ENCODE results near the gene SMS.
A peak's percentile ranks its signal among the peaks of the same experiment; 100 is the strongest.

Gene SMS

DNA sequence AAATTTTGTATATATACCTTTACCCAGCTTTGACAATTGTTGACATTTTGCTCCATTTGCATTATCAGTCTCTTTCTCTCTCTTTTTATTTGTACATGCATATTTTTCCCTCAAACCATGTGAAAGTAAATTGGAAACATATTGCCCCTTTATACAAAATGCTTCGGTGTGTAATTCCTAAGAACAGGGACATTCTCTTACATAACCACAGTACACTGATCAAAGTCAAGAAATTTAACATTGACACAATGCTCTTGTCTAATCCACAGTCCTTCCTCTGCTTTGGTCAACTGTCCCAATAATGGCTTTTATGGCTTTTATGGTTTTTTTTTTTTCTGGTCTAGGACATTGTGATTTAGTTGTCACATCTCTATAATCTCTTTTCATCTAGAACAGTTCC, 9.5 kb upstream of the SMS start:
- H3K4me3 ChIP-seq (ENCODE audit: low read depth in 1 of 5, low read length in 5 of 5) = no peak overlapping the region

DNA sequence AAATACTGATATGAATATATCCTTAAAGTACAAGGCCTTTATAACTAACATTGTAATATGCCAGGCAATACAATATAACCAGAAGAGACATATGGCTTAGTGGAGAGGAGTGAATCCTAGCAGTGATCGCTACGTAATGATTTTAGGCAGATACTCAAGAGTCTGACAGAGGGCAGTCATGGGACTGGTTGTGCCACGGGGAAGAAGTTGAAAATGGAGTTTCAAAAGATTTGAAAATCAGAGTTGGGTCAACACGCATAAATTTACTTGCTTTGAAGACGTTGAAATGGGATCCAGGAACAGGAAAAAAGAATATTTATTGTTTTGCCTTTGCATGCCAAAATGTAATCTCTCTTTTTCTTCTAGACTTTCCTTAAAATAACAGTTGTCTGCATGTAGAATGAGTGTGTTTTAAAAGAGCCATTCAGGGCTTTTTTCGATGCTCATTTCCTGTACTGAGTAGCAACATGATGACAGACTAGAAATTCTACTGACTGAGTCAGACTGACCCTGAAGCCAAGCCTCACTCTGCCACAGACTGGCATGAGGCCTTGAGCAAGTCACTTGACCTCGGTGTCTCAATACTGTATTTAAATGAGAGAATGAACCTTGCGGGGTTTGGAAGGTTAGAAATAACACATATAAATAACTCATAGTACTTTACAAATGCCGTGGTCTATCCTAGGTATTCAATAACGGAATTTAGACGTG, 8.1 kb upstream of the SMS start:
- Histone ChIP-seq H3K9me3 (ENCODE audit: control insufficient read depth in 5 of 5, low read length in 5 of 5) (no peaks in the 10 kb centered on the region), H3K9ac (ENCODE audit: low read length in 5 of 5) (no peak overlapping the region), H3K36me3 (ENCODE audit: control insufficient read depth in 5 of 5, insufficient read depth in 5 of 5, low read length in 5 of 5) (no peaks in the 10 kb centered on the region), H3K4me3 (ENCODE audit: low read depth in 1 of 5, low read length in 5 of 5) (no peak overlapping the region), H3K27ac (ENCODE audit: low read depth, low read length) (peak overlapping the region; percentile 27), H3K27me3 (ENCODE audit: control insufficient read depth in 5 of 5, insufficient read depth in 4 of 5, low read length in 5 of 5) (no peaks in the 10 kb centered on the region), H3K4me1 (ENCODE audit: control insufficient read depth in 5 of 5, insufficient read depth in 5 of 5, low read length in 5 of 5) (no peaks in the 10 kb centered on the region)

More for the DNA sequence above, 9.5 kb upstream of the SMS start:
- Histone ChIP-seq H3K27me3 (ENCODE audit: control insufficient read depth in 5 of 5, insufficient read depth in 4 of 5, low read length in 5 of 5) (no peaks in the 10 kb centered on the region), H3K4me1 (ENCODE audit: control insufficient read depth in 5 of 5, insufficient read depth in 5 of 5, low read length in 5 of 5) (no peaks in the 10 kb centered on the region), H3K36me3 (ENCODE audit: control insufficient read depth in 5 of 5, insufficient read depth in 5 of 5, low read length in 5 of 5) (no peaks in the 10 kb centered on the region), H3K9ac (ENCODE audit: low read length in 5 of 5) (no peak overlapping the region), H3K9me3 (ENCODE audit: control insufficient read depth in 5 of 5, low read length in 5 of 5) (no peaks in the 10 kb centered on the region), H3K27ac (ENCODE audit: low read depth, low read length) (no peak overlapping the region)

DNA sequence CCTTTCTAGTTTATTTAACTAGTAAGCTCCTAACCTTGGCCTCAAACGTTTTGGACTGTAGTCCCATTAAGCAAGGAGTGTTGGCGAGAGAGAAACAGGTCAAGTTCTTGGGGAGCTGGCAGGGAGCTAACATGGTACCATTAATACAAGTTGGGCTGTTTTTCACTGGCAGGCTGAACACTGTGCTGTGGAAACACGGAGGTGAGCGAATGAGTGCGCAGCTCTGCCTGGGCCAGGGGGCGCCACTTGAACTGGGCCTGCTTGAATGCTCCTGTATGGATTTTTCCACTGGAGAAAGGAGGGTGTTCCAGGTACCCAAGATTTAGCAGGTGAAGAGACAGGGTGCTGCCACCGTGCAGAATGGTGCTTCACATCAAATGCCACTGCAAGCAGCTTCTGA, 7.4 kb upstream of the SMS start:
- Histone ChIP-seq H3K36me3 (ENCODE audit: control insufficient read depth in 5 of 5, insufficient read depth in 5 of 5, low read length in 5 of 5) (no peaks in the 10 kb centered on the region), H3K27ac (ENCODE audit: low read depth, low read length) (no peak overlapping the region), H3K9me3 (ENCODE audit: control insufficient read depth in 5 of 5, low read length in 5 of 5) (no peaks in the 10 kb centered on the region), H3K9ac (ENCODE audit: low read length in 5 of 5) (no peak overlapping the region), H3K27me3 (ENCODE audit: control insufficient read depth in 5 of 5, insufficient read depth in 4 of 5, low read length in 5 of 5) (no peaks in the 10 kb centered on the region), H3K4me1 (ENCODE audit: control insufficient read depth in 5 of 5, insufficient read depth in 5 of 5, low read length in 5 of 5) (no peaks in the 10 kb centered on the region), H3K4me3 (ENCODE audit: low read depth in 1 of 5, low read length in 5 of 5) (no peak overlapping the region)

- H3K9me3 ChIP-seq (ENCODE audit: control insufficient read depth in 5 of 5, low read length in 5 of 5) = no peaks in the 10 kb centered on the region
- H3K27me3 ChIP-seq (ENCODE audit: control insufficient read depth in 5 of 5, insufficient read depth in 4 of 5, low read length in 5 of 5) = peaks cover 0 to 4% (median 0%) of the 10 kb centered on the region in 5 donors
Measured at GRCh38 chrX:21934414-21934813, 6.1 kb upstream of the SMS start.

GRCh38 chrX:21939906-21940305, 603 bp upstream of the SMS start:
- H3K4me3 ChIP-seq (ENCODE audit: low read depth in 1 of 5, low read length in 5 of 5) = peak overlapping the region; percentile 48 to 66 (median 54)
- peak overlapping the region in 2 of 5 donors; percentile 38 to 72 for H3K9ac ChIP-seq (ENCODE audit: low read length in 5 of 5)
- peaks cover 0 to 5% (median 2%) of the 10 kb centered on the region in 5 donors for H3K27me3 ChIP-seq (ENCODE audit: control insufficient read depth in 5 of 5, insufficient read depth in 4 of 5, low read length in 5 of 5)
- H3K9me3 ChIP-seq (ENCODE audit: control insufficient read depth in 5 of 5, low read length in 5 of 5) = no peaks in the 10 kb centered on the region
- peaks cover 0 to 4% (median 0%) of the 10 kb centered on the region in 5 donors for H3K4me1 ChIP-seq (ENCODE audit: control insufficient read depth in 5 of 5, insufficient read depth in 5 of 5, low read length in 5 of 5)
- no peaks in the 10 kb centered on the region for H3K36me3 ChIP-seq (ENCODE audit: control insufficient read depth in 5 of 5, insufficient read depth in 5 of 5, low read length in 5 of 5)
- peak overlapping the region; percentile 69 for H3K27ac ChIP-seq (ENCODE audit: low read depth, low read length)

More at GRCh38 chrX:21934414-21934813, 6.1 kb upstream of the SMS start:
- no peaks in the 10 kb centered on the region for H3K4me1 ChIP-seq (ENCODE audit: control insufficient read depth in 5 of 5, insufficient read depth in 5 of 5, low read length in 5 of 5)
- H3K9ac ChIP-seq (ENCODE audit: low read length in 5 of 5) = no peak overlapping the region
- H3K36me3 ChIP-seq (ENCODE audit: control insufficient read depth in 5 of 5, insufficient read depth in 5 of 5, low read length in 5 of 5) = no peaks in the 10 kb centered on the region
- no peak overlapping the region for H3K27ac ChIP-seq (ENCODE audit: low read depth, low read length)
- H3K4me3 ChIP-seq (ENCODE audit: low read depth in 1 of 5, low read length in 5 of 5) = no peak overlapping the region

- peaks cover 0 to 12% (median 6%) of the 10 kb centered on the region in 5 donors for H3K4me1 ChIP-seq (ENCODE audit: control insufficient read depth in 5 of 5, insufficient read depth in 5 of 5, low read length in 5 of 5)
- no peak overlapping the region for H3K4me3 ChIP-seq (ENCODE audit: low read depth in 1 of 5, low read length in 5 of 5)
- no peak overlapping the region for H3K9ac ChIP-seq (ENCODE audit: low read length in 5 of 5)
- no peaks in the 10 kb centered on the region for H3K36me3 ChIP-seq (ENCODE audit: control insufficient read depth in 5 of 5, insufficient read depth in 5 of 5, low read length in 5 of 5)
- H3K27ac ChIP-seq (ENCODE audit: low read depth, low read length) = peak overlapping the region; percentile 37
- H3K27me3 ChIP-seq (ENCODE audit: control insufficient read depth in 5 of 5, insufficient read depth in 4 of 5, low read length in 5 of 5) = peaks cover 0 to 5% (median 2%) of the 10 kb centered on the region in 5 donors
- H3K9me3 ChIP-seq (ENCODE audit: control insufficient read depth in 5 of 5, low read length in 5 of 5) = no peaks in the 10 kb centered on the region
Measured at GRCh38 chrX:21943460-21944135, 3.1 kb downstream of the SMS start.

DNA sequence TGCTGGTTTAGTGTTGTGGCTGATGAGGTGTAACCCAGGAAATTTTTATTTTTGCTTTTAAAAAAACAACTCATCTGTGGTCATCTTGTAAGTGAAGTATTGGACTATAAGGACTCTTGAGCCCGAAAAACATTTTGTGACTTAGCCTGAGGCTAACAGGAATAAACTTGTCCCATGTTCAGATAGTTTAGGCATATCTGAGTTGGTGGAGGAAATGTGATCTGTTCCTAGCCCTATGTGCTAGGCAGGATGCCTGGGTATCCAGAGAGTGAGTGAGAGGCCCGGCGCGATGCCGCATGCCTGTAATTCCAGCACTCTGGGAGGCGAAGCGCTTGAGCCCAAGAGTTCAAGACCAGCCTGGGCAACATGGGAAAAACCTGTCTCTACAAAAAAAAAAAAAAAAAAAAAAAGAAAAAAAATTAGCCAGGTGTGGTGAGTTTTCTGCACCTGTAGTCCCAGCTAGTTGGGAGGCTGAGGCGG, 3.7 kb downstream of the SMS start:
- no peak overlapping the region for H3K4me3 ChIP-seq (ENCODE audit: low read depth in 1 of 5, low read length in 5 of 5)
- H3K4me1 ChIP-seq (ENCODE audit: control insufficient read depth in 5 of 5, insufficient read depth in 5 of 5, low read length in 5 of 5) = peaks cover 0 to 12% (median 6%) of the 10 kb centered on the region in 5 donors
- peaks cover 0 to 5% (median under 1%) of the 10 kb centered on the region in 5 donors for H3K27me3 ChIP-seq (ENCODE audit: control insufficient read depth in 5 of 5, insufficient read depth in 4 of 5, low read length in 5 of 5)
- H3K9me3 ChIP-seq (ENCODE audit: control insufficient read depth in 5 of 5, low read length in 5 of 5) = no peaks in the 10 kb centered on the region
- no peak overlapping the region for H3K9ac ChIP-seq (ENCODE audit: low read length in 5 of 5)
- H3K27ac ChIP-seq (ENCODE audit: low read depth, low read length) = peak overlapping the region; percentile 37
- no peaks in the 10 kb centered on the region for H3K36me3 ChIP-seq (ENCODE audit: control insufficient read depth in 5 of 5, insufficient read depth in 5 of 5, low read length in 5 of 5)

GRCh38 chrX:21946925-21947641, 6.6 kb downstream of the SMS start:
- H3K9me3 ChIP-seq (ENCODE audit: control insufficient read depth in 5 of 5, low read length in 5 of 5) = no peaks in the 10 kb centered on the region
- H3K4me3 ChIP-seq (ENCODE audit: low read depth in 1 of 5, low read length in 5 of 5) = no peak overlapping the region
- H3K27me3 ChIP-seq (ENCODE audit: control insufficient read depth in 5 of 5, insufficient read depth in 4 of 5, low read length in 5 of 5) = peaks cover 0 to 3% (median 0%) of the 10 kb centered on the region in 5 donors
- peak overlapping the region; percentile 38 for H3K27ac ChIP-seq (ENCODE audit: low read depth, low read length)
- H3K36me3 ChIP-seq (ENCODE audit: control insufficient read depth in 5 of 5, insufficient read depth in 5 of 5, low read length in 5 of 5) = no peaks in the 10 kb centered on the region
- H3K9ac ChIP-seq (ENCODE audit: low read length in 5 of 5) = no peak overlapping the region
- peaks cover 0 to 12% (median 6%) of the 10 kb centered on the region in 5 donors for H3K4me1 ChIP-seq (ENCODE audit: control insufficient read depth in 5 of 5, insufficient read depth in 5 of 5, low read length in 5 of 5)

DNA sequence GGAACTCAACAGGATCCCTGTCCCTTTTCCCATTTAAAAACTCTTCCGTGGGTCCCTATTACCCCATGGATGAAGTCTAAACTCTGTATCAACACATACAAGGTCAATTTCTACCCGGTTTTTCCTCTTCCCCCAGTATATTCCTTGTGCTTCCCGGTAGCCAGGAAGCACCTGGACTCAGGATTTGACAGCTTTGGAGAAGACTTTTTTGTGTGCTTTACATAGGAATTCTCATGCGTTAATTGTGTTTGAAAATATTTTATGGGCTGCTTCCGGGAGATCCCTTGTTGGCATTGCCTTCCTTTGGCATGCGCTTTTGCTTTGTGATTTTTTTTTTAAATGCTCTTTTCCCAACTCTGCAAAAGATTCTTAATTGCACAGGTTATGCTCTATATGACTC, 7.2 kb downstream of the SMS start:
- no peak overlapping the region for H3K9ac ChIP-seq (ENCODE audit: low read length in 5 of 5)
- H3K27ac ChIP-seq (ENCODE audit: low read depth, low read length) = peak overlapping the region; percentile 38
- no peaks in the 10 kb centered on the region for H3K36me3 ChIP-seq (ENCODE audit: control insufficient read depth in 5 of 5, insufficient read depth in 5 of 5, low read length in 5 of 5)
- H3K4me1 ChIP-seq (ENCODE audit: control insufficient read depth in 5 of 5, insufficient read depth in 5 of 5, low read length in 5 of 5) = peaks cover 0 to 12% (median 6%) of the 10 kb centered on the region in 5 donors
- H3K4me3 ChIP-seq (ENCODE audit: low read depth in 1 of 5, low read length in 5 of 5) = no peak overlapping the region
- H3K9me3 ChIP-seq (ENCODE audit: control insufficient read depth in 5 of 5, low read length in 5 of 5) = no peaks in the 10 kb centered on the region
- H3K27me3 ChIP-seq (ENCODE audit: control insufficient read depth in 5 of 5, insufficient read depth in 4 of 5, low read length in 5 of 5) = no peaks in the 10 kb centered on the region

Data from subcutaneous abdominal adipose tissue (tissue), 5 donors.